Left lung (tissue), 10 donors: Measurements from ENCODE around the gene NAV2. TPM values are rescaled to one million over a fixed set of nuclear protein-coding genes. Genes with fewer than 3 reads are reported as not detected.

Experiments used
- ATAC-seq: fragments of 200-7000 bp; cut with Tn5 transposase; one replicate; pipeline ENCODE4 v1.9.1; 2020; ENCODE audit warnings: moderate library complexity
- DNase-seq, 4 donors: peaks; one replicate each; pipeline ENCODE4 v3.0.0-alpha.2; 2013 to 2020
- H3K27ac ChIP-seq, 2 donors: fragments of 200-600 bp; sonication (generic) in 1 of 2; one replicate each; pipeline versions ENCODE4 v1.5.0 to v1.8.0; 2020 to 2021
- H3K27me3 ChIP-seq, 2 donors: fragments of 200-600 bp; sonication (generic) in 1 of 2; one replicate each; pipeline versions ENCODE4 v1.5.0 to v1.8.0; 2020 to 2021
- H3K36me3 ChIP-seq, 2 donors: fragments of 200-600 bp; sonication (generic) in 1 of 2; one replicate each; pipeline versions ENCODE4 v1.5.0 to v1.8.0; 2020 to 2021
- H3K4me1 ChIP-seq, 2 donors: fragments of 200-600 bp; one replicate each; pipeline ENCODE4 v1.8.0; 2021
- H3K4me3 ChIP-seq, 2 donors: fragments of 200-600 bp; sonication (generic) in 1 of 2; one replicate each; pipeline versions ENCODE4 v1.5.0 to v1.8.0; 2020 to 2021; ENCODE audit warnings: mild to moderate bottlenecking in 1 of 2
- H3K9me3 ChIP-seq, 2 donors: fragments of 200-600 bp; sonication (generic) in 1 of 2; one replicate each; pipeline versions ENCODE4 v1.5.0 to v1.8.0; 2020 to 2021
- intact Hi-C, 2 donors: fragments of 100-400 bp; cut with DNase I; formaldehyde crosslinking; loops; one replicate each; pipeline versions ENCODE4 v1.11.2 to v1.14.2; 2022
- polyA plus RNA-seq, 6 donors: library from polyadenylated mRNA; unstranded; fragments of 120-200 nt; gene quantifications; one replicate each; pipeline ENCODE4 v1.2.1, GENCODE V29; 2013; ENCODE audit not compliant: insufficient read length in 6 of 6
- total RNA-seq, 2 donors: library from RNA; stranded (reverse); fragmentation: NEBNext Ultra II Directional; extraction: Animal tissue kit (Norgen Biotek cat#: 25700); gene quantifications; one replicate each; pipeline ENCODE4 v1.2.1, GENCODE V29; 2021
- TF ChIP-seq, protein P1 (sequence below), 2 donors: fragments of 200-600 bp; sonication (generic) in 1 of 2; IDR thresholded peaks; one replicate each; pipeline versions ENCODE4 v1.5.0 to v1.8.0; 2021; ENCODE audit warnings: antibody characterized with exemption in 2 of 2
- donor health status: DM: no; HTN: yes; CAD: no.
- donor health status: DM: no; HTN: no; CAD: no.

Gene NAV2
- total and polyA plus RNA-seq, 8 donors, result 18.0 to 59.9 (median 23.1) TPM

DNA sequence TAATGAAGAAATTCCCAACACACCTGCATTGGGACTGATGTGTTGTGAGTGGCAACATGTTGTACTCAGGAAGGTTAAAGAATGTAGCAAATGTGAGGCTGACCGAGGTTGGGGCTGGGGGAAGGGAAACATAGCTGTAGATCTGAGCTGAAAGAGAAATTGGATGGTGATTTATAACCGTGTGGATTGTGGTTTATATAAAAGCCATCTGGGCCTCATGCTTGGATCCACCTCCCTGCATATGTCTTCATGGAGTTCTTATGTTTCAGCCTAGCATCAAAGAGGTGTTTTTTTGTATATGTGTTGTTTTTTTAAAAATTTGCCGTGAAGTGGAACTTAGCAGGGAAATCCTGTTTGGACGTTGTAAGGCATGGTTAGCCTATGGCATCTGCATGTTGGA, 141.3 kb downstream of the NAV2 start:
- no peak overlapping the region for H3K27ac ChIP-seq
- intact Hi-C loops, result no loop called here
- TF ChIP-seq, protein P1, sequence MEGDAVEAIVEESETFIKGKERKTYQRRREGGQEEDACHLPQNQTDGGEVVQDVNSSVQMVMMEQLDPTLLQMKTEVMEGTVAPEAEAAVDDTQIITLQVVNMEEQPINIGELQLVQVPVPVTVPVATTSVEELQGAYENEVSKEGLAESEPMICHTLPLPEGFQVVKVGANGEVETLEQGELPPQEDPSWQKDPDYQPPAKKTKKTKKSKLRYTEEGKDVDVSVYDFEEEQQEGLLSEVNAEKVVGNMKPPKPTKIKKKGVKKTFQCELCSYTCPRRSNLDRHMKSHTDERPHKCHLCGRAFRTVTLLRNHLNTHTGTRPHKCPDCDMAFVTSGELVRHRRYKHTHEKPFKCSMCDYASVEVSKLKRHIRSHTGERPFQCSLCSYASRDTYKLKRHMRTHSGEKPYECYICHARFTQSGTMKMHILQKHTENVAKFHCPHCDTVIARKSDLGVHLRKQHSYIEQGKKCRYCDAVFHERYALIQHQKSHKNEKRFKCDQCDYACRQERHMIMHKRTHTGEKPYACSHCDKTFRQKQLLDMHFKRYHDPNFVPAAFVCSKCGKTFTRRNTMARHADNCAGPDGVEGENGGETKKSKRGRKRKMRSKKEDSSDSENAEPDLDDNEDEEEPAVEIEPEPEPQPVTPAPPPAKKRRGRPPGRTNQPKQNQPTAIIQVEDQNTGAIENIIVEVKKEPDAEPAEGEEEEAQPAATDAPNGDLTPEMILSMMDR (IDR thresholded peaks at IDR 0.05), result no peak
- no peaks in the 10 kb centered on the region for H3K4me1 ChIP-seq
- peak; percentile 29 for ATAC-seq
- no peak for DNase-seq
- no peaks in the 10 kb centered on the region for H3K9me3 ChIP-seq
- no peaks in the 10 kb centered on the region for H3K27me3 ChIP-seq
- H3K36me3 ChIP-seq, result no peaks in the 10 kb centered on the region
- H3K4me3 ChIP-seq, result no peak overlapping the region

DNA sequence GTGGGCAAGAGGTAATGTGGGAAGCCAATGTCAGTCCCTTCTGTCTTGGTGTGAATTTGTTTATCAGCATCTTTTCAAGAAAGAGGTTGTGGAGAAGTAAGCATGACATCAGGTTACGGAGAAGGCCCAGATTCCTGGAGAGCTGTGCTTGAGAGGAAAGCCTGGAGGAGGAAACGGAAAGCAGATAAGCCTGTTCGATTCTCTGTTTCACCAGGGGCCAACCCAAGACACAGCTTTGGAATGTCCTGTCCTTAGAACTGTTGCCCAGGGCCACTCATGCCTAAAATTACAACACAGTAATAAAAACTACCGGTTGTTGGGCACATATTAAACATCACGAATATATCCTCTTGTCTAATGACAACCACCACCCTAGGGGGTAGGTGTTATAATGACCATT, 148.5 kb downstream of the NAV2 start:
- TF ChIP-seq, protein P1 (IDR thresholded peaks at IDR 0.05), result no peak
- intact Hi-C loops, result no loop called here
- no peaks in the 10 kb centered on the region for H3K4me1 ChIP-seq
- H3K9me3 ChIP-seq, result no peaks in the 10 kb centered on the region
- H3K27me3 ChIP-seq, result no peaks in the 10 kb centered on the region
- H3K27ac ChIP-seq, result no peak overlapping the region
- H3K36me3 ChIP-seq, result no peaks in the 10 kb centered on the region
- ATAC-seq (peak; percentile 37), DNase-seq (no peak)
- H3K4me3 ChIP-seq, result no peak overlapping the region

DNA sequence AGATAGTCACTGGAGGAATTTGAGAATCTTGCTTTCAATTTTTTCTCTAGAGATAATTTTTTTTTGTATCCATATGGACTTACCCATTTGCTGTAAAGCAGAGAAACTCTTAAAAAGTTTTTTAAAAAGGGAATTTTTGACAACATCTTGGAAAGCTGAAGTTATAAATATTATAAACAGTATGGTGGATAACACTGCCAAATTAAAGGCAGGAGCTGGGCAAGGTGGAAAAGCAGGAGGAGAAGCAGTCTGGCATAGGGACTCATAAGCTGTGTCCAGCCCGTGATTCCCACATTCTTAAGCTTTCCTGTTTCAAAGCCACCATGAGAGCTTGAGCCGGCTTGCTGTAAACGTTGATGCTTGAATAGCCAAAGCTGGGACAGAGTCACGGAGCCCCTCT, 149.5 kb downstream of the NAV2 start:
- intact Hi-C loops, result no loop called here
- no peaks in the 10 kb centered on the region for H3K9me3 ChIP-seq
- no peak overlapping the region for H3K4me3 ChIP-seq
- TF ChIP-seq, protein P1 (IDR thresholded peaks at IDR 0.05), result no peak
- no peak overlapping the region for H3K27ac ChIP-seq
- H3K36me3 ChIP-seq, result no peaks in the 10 kb centered on the region
- DNase-seq, result no peak
- no peaks in the 10 kb centered on the region for H3K27me3 ChIP-seq
- no peaks in the 10 kb centered on the region for H3K4me1 ChIP-seq
- no peak for ATAC-seq

DNA sequence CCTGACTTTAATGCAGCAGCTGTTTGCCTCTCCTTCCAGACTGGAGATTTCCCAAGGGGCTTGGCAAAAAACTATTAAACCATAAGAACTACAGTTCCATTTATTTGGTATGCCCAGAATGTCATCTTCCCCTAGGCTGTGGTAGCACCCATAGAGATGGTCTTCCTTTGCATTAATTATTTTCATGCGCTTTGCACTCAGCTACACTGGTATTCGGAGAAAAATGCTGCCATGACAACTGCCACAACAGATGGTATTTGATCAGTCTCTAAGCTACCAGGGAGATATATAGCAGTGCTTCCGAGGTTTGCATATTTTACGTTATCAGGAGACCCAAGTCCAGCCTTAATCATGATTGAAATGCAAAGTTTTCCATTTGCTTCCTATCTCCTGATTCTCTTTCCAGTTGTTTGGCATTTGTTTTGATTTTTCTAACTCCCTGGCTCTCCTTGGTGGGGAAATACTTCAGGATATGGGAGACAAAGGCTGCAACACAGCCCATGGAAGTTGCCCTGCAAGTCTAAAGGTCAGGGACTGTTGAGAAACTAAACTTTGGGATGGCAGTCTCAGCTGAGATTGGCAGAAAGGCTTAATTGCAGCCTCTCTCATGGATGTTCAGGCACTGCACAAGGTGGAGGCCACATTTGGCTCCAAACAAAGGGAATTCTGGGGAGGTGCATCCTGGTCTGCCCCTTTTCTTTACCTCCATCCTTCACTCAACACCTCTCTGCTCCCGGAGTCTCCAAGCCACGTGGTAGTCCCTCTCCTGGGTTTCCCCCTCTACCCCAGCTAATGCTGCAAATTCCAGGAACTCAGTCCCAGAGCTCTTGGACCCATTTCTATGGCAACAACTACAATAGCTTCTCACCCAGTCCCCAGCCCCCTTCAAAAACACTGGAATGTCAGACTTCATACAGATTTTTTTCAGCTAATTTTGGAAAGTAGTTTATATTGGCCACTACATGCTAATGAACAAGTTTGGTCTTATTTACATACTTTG, 151.8 kb downstream of the NAV2 start:
- no peaks in the 10 kb centered on the region for H3K36me3 ChIP-seq
- H3K27me3 ChIP-seq, result no peaks in the 10 kb centered on the region
- no peaks in the 10 kb centered on the region for H3K9me3 ChIP-seq
- no peak for ATAC-seq
- TF ChIP-seq, protein P1 (IDR thresholded peaks at IDR 0.05), result no peak
- H3K4me1 ChIP-seq, result no peaks in the 10 kb centered on the region
- intact Hi-C loops, result no loop called here
- no peak overlapping the region for H3K4me3 ChIP-seq
- H3K27ac ChIP-seq, result no peak overlapping the region
- peak in 1 of 4 donors; percentile 14 for DNase-seq

DNA sequence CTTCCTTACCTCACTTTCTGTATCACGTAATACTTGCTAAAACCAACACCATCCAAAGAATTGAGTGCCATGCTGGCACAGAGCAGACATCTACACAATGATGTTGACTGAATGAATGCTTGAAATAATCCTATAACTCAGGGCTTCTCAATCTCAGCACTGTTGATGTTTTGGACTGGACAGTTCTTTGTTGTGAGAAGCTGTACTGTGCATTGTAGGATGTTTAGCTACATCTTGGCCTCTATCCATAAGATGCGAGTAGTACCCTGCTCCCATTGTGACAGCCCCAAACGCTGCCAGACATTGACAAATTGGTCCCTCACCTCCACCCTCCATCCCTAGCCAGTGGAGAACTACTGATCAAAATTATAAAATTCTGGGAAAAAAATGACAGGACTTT, 153.4 kb downstream of the NAV2 start:
- Histone ChIP-seq H3K27ac (no peak overlapping the region), H3K9me3 (no peaks in the 10 kb centered on the region), H3K4me3 (no peak overlapping the region), H3K27me3 (no peaks in the 10 kb centered on the region), H3K36me3 (no peaks in the 10 kb centered on the region), H3K4me1 (no peaks in the 10 kb centered on the region)
- DNase-seq (no peak), ATAC-seq (no peak)
- TF ChIP-seq, protein P1 (IDR thresholded peaks at IDR 0.05), result no peak
- intact Hi-C loops, result no loop called here
